K562 (cell line): ENCODE measurements around the gene CAMK2B. TPM values are rescaled to one million over a fixed set of nuclear protein-coding genes. Genes with fewer than 3 reads are reported as not detected.

Experiments used
- ATAC-seq: fragments of 200-7000 bp; cut with Tn5 transposase; 3 replicates; pipeline ENCODE4 v1.9.1; 2020; ENCODE audit warnings: moderate library complexity
- BruUV-seq: library from RNA; stranded (reverse); fragments of 400-500 nt; replicated peaks from 2 replicates; lab custom pipeline; 2021; lab: Mats Ljungman, UMichigan
- CTCF ChIA-PET: fragments of 300-600 bp; formaldehyde crosslinking; extraction: SDS; loops from one replicate; lab custom pipeline; 2021; ENCODE audit warnings: low intra/inter-chr PET ratio; lab: Yijun Ruan, JAX
- POLR2A ChIA-PET: fragments of 300-600, 350-650 bp; sonication (Branson Sonifier 250); formaldehyde crosslinking; extraction: SDS; loops from one replicate; lab custom pipeline; 2021; ENCODE audit warnings: antibody characterized with exemption, inconsistent platforms; lab: Yijun Ruan, JAX
- DNase-seq, 4 experiments: peaks; one replicate each; pipeline versions ENCODE4 v3.0.0 to v3.0.0-alpha.2; 2011 to 2018; ENCODE audit warnings: low spot score in 3 of 4, mixed read lengths in 3 of 4; ENCODE audit errors: extremely low read depth in 1 of 4
- FAIRE-seq: peaks from 2 replicates; lab custom pipeline; 2011; peaks lifted over from hg19 to GRCh38; lab: Jason Lieb, UNC
- H2AFZ ChIP-seq: 2 replicates; pipeline ENCODE4 v1.6.0; 2011; ENCODE audit warnings: low read depth, low read length, control low read depth, inconsistent platforms
- H3K27ac ChIP-seq: fragments of 200-600 bp; 3 replicates; pipeline ENCODE4 v1.8.0; 2011; ENCODE audit warnings: low read depth, mild to moderate bottlenecking, control low read depth, inconsistent platforms, low read length, moderate library complexity, mixed read lengths; ENCODE audit errors: extremely low read depth
- H3K27me3 ChIP-seq, 2 experiments: fragments of 300-600 bp in 1 of 2; 2 replicates in 1 of 2; 3 replicates in 1 of 2; pipeline versions ENCODE4 v1.6.0 to v1.8.0; 2011; ENCODE audit warnings: inconsistent platforms in 2 of 2, low read length in 2 of 2, mild to moderate bottlenecking in 1 of 2, mixed read lengths in 1 of 2, moderate library complexity in 1 of 2; ENCODE audit not compliant: control insufficient read depth in 2 of 2, insufficient read depth in 2 of 2
- H3K36me3 ChIP-seq: fragments of 300-600 bp; 3 replicates; pipeline ENCODE4 v1.8.0; 2011; ENCODE audit warnings: mild to moderate bottlenecking, low read length, inconsistent platforms; ENCODE audit not compliant: control insufficient read depth, insufficient read depth
- H3K4me1 ChIP-seq, 2 experiments: fragments of 200-600 bp in 1 of 2; replicated peaks in 1 of 2; 2 replicates in 1 of 2; 3 replicates in 1 of 2; pipeline versions ENCODE4 v1.5.1 to v1.8.0; 2011; ENCODE audit warnings: inconsistent platforms in 2 of 2, low read length in 2 of 2, mild to moderate bottlenecking in 1 of 2, mixed read lengths in 1 of 2, moderate library complexity in 1 of 2; ENCODE audit not compliant: control insufficient read depth in 2 of 2, insufficient read depth in 2 of 2
- H3K4me2 ChIP-seq: 2 replicates; pipeline ENCODE4 v1.6.1; 2011; ENCODE audit warnings: low read length, control low read depth, inconsistent platforms, mixed read lengths; ENCODE audit not compliant: insufficient read depth
- H3K4me3 ChIP-seq: fragments of 200-600 bp; sonication (generic), shearing (Covaris generic); 2 replicates; pipeline ENCODE4 v1.5.1; 2016; ENCODE audit warnings: control low read depth, inconsistent platforms
- H3K79me2 ChIP-seq: fragments of 200-600 bp; 3 replicates; pipeline ENCODE4 v1.8.0; 2011; ENCODE audit warnings: low read length, inconsistent platforms; ENCODE audit not compliant: control insufficient read depth, insufficient read depth
- H3K9ac ChIP-seq, 2 experiments: 2 replicates each; pipeline versions ENCODE4 v1.6.0 to v1.6.1; 2011; ENCODE audit warnings: low read depth in 2 of 2, low read length in 2 of 2, control low read depth in 1 of 2, inconsistent platforms in 1 of 2, mild to moderate bottlenecking in 1 of 2, mixed read lengths in 1 of 2; ENCODE audit not compliant: insufficient read depth in 1 of 2
- H3K9me1 ChIP-seq: one replicate; pipeline ENCODE4 v1.6.0; 2011; ENCODE audit warnings: inconsistent platforms, mild to moderate bottlenecking, low read length, moderate library complexity; ENCODE audit not compliant: control insufficient read depth, insufficient read depth
- H3K9me3 ChIP-seq: replicated peaks from 2 replicates; pipeline ENCODE4 v1.5.1; 2011; ENCODE audit warnings: low read depth, low read length, inconsistent platforms; ENCODE audit not compliant: control insufficient read depth, insufficient read depth
- H4K20me1 ChIP-seq: replicated peaks from 2 replicates; pipeline ENCODE4 v1.6.1; 2011; ENCODE audit warnings: low read length, inconsistent platforms, mixed read lengths; ENCODE audit not compliant: control insufficient read depth, insufficient read depth
- PRMT5 ChIP-seq: sonication (generic); formaldehyde crosslinking; IDR thresholded peaks from 2 replicates; pipeline ENCODE4 v1.5.0; 2020; ENCODE audit warnings: missing genetic modification reagents
- RUNX1 ChIP-seq: sonication (generic); IDR thresholded peaks from 2 replicates; pipeline ENCODE4 v1.6.1; 2016; ENCODE audit warnings: antibody characterized with exemption, low read depth
- SMARCA5 ChIP-seq: fragments of 450-650 bp; IDR thresholded peaks from 2 replicates; pipeline ENCODE4 v1.6.1; 2016
- THAP7 ChIP-seq: fragments of 250-450 bp; sonication (Bioruptor Pico); IDR thresholded peaks from 2 replicates; pipeline ENCODE4 v1.5.0; 2021
- ZNF592 ChIP-seq: fragments of 450-650 bp; IDR thresholded peaks from 2 replicates; pipeline ENCODE4 v1.6.1; 2017; ENCODE audit warnings: antibody characterized with exemption, mild to moderate bottlenecking
- ZNF77 ChIP-seq: fragments of 250-450 bp; sonication (Bioruptor Pico); IDR thresholded peaks from 2 replicates; pipeline ENCODE4 v1.5.0; 2020
- WGBS: fragments of 100-300 bp; shearing (Covaris generic); methylation state at CpG from one replicate; pipeline ENCODE4 v1.1.6; 2016; ENCODE audit warnings: low coverage, mixed read lengths; ENCODE audit not compliant: insufficient coverage; ENCODE audit errors: missing lambda C conversion rate; 5-methylcytosine and 5-hydroxymethylcytosine counted together
- in situ Hi-C: fragments of 300-500 bp; cut with MboI; formaldehyde crosslinking; loops from 4 replicates; pipeline ENCODE4 v1.15.0; 2018; ENCODE audit warnings: inconsistent platforms, mixed read lengths
- intact Hi-C: fragments of 100-400 bp; cut with micrococcal nuclease; formaldehyde crosslinking; loops from 2 replicates; pipeline ENCODE4 v1.14.2; 2022
- polyA plus RNA-seq, 8 experiments: library from polyadenylated mRNA; depleted of rRNA in 4 of 8; stranded (reverse) in 5 of 8; unstranded in 3 of 8; fragments of >200 nt; fragmentation: Nextera tagmentation in 2 of 8; fragmentation: Illumina TruSeq in 1 of 8; extraction: Ambion mirVana in 2 of 8; extraction: Trizol in 1 of 8; gene quantifications; 2 replicates each; pipeline versions ENCODE4 v1.2.1 to v1.2.3, GENCODE V29; 2011 to 2014; ENCODE audit warnings: inconsistent platforms in 1 of 8, missing spikeins in 1 of 8
- total RNA-seq, 7 experiments: library from RNA; depleted of rRNA in 6 of 7; stranded (reverse); fragments of >200 nt in 6 of 7; fragmentation: Illumina TruSeq in 2 of 7; extraction: Trizol in 2 of 7; gene quantifications; 2 replicates each; pipeline versions ENCODE4 v1.2.1 to v1.2.3, GENCODE V29; 2011 to 2021; ENCODE audit warnings: low replicate concordance in 1 of 7

The CAMK2B gene
- total and polyA plus RNA-seq, 9 of the 15 experiments (the other 6 are each of a cell fraction or from before 2014, with no cell fraction given) = 0.04 to 0.09 (median 0.05) TPM; not detected in 4

DNA sequence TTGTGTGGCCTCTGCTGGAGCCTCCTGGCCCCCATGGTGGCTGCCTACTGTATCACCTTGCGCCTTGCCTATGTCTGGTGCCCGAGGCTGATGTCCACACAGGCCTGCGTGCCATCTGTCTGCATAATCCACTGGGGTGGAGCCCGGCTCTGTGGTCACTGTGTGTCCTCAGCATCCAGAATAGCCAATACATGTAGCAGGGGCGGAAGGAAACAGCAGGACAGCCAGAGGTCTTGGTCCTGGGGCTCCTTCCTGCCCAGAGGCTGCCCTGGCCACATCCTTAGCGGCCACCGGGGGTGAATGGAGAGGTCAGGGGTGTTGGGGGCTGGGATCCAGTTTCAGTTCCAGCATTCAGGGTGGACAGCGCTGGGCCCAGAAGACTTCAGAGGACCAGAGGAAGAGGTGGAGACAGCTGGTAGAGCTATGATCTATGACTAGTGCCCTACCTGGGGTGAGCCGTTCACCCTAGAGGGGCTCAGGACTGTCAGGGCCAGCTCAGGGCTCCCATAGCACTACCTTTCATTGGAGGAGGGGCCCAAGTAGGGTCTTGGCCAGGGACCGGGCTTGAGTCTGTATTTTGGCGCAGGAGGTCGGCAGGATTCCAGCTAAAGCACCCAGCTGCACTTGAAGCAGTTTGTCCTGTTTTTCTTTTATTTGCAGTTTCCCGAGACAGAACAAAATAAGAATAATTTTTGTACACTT lies 108.7 kb downstream of the CAMK2B start:
- WGBS = 53% methylated on average over 13 of the region's 13 CpGs

More for the DNA sequence above, 108.7 kb downstream of the CAMK2B start:
- no peak overlapping the region for H3K27ac ChIP-seq
- no peaks in the 10 kb centered on the region for H3K27me3 ChIP-seq
- DNase-seq (no peak), FAIRE-seq (no peak), ATAC-seq (no peak)
- H3K4me2 ChIP-seq = no peak overlapping the region
- peaks cover 13 to 68% of the 10 kb centered on the region in 2 experiments; a peak in 4 of 5 replicates for H3K4me1 ChIP-seq
- H4K20me1 ChIP-seq = peaks cover 15% of the 10 kb centered on the region
- no peak overlapping the region for H2AFZ ChIP-seq
- no peaks in the 10 kb centered on the region for H3K9me3 ChIP-seq
- H3K79me2 ChIP-seq = no peaks in the 10 kb centered on the region
- TF ChIP-seq ZNF592 (no peak), RUNX1 (no peak), SMARCA5 (no peak), THAP7 (CRISPR knock-in tag) (no peak), PRMT5 (CRISPR knock-in tag) (no peak), ZNF77 (CRISPR knock-in tag) (no peak)
- BruUV-seq = no TSS peak
- H3K9ac ChIP-seq = peak overlapping the region in 1 of 2 experiments; percentile 3; a peak in 1 of 4 replicates
- intact Hi-C loops (no loop called here), in situ Hi-C loops (no loop called here)
- H3K4me3 ChIP-seq = no peak overlapping the region
- ChIA-PET POLR2A (interaction anchor here (2.2 kb wide), 1 partner anchor 12 kb away, joined by 9 read pairs; no protein-coding TSS in a partner anchor), CTCF (interaction anchor here (0.6 kb wide), 1 partner anchor 312 kb away, joined by 5 read pairs; no protein-coding TSS in a partner anchor)
- H3K36me3 ChIP-seq = peaks cover 16% of the 10 kb centered on the region; the same call in 2 of the 3 replicates
- peaks cover 9% of the 10 kb centered on the region for H3K9me1 ChIP-seq
